ENCODE data around the gene MS4A2. TPM values are rescaled to one million over a fixed set of nuclear protein-coding genes. Genes with fewer than 3 reads are reported as not detected.

Gene MS4A2
- total RNA-seq, 1 experiment from 2014 or later, result not detected

GRCh38 chr11:60087239-60087638 is 1.2 kb upstream of the MS4A2 start:
- no peak for ATAC-seq

DNA sequence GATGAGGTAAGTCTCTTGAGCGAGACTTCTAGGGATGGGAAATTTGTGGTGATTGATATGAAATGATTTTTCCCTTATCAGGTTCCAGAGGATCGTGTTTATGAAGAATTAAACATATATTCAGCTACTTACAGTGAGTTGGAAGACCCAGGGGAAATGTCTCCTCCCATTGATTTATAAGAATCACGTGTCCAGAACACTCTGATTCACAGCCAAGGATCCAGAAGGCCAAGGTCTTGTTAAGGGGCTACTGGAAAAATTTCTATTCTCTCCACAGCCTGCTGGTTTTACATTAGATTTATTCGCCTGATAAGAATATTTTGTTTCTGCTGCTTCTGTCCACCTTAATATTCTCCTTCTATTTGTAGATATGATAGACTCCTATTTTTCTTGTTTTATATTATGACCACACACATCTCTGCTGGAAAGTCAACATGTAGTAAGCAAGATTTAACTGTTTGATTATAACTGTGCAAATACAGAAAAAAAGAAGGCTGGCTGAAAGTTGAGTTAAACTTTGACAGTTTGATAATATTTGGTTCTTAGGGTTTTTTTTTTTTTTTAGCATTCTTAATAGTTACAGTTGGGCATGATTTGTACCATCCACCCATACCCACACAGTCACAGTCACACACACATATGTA is 7.1 kb downstream of the MS4A2 start:
- ChIA-PET CTCF (no interaction called here), POLR2A (ENCODE audit: unreplicated experiment) (no interaction called here)
- no TSS peak for BruUV-seq (replicated peaks)
- ATAC-seq (no peak), DNase-seq (no peak)
- no peak overlapping the region for H3K4me3 ChIP-seq (ENCODE audit: low read length)
- no peak overlapping the region for H3K27ac ChIP-seq (ENCODE audit: low read length)
- TF ChIP-seq EZH2 (IDR thresholded peaks at IDR 0.05; ENCODE audit: low read length, unreplicated experiment) (no peak), EZH2phosphoT487 (IDR thresholded peaks at IDR 0.05; ENCODE audit: borderline replicate concordance, low read length) (no peak)
- TF ChIP-seq, protein P1, sequence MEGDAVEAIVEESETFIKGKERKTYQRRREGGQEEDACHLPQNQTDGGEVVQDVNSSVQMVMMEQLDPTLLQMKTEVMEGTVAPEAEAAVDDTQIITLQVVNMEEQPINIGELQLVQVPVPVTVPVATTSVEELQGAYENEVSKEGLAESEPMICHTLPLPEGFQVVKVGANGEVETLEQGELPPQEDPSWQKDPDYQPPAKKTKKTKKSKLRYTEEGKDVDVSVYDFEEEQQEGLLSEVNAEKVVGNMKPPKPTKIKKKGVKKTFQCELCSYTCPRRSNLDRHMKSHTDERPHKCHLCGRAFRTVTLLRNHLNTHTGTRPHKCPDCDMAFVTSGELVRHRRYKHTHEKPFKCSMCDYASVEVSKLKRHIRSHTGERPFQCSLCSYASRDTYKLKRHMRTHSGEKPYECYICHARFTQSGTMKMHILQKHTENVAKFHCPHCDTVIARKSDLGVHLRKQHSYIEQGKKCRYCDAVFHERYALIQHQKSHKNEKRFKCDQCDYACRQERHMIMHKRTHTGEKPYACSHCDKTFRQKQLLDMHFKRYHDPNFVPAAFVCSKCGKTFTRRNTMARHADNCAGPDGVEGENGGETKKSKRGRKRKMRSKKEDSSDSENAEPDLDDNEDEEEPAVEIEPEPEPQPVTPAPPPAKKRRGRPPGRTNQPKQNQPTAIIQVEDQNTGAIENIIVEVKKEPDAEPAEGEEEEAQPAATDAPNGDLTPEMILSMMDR (conservative IDR thresholded peaks at IDR 0.05; ENCODE audit: low read depth, low read length), result no peak
- no peaks in the 10 kb centered on the region for H4K20me1 ChIP-seq (ENCODE audit: low read length)
- H3K27me3 ChIP-seq (ENCODE audit: low read length), result no peaks in the 10 kb centered on the region
- no peak overlapping the region for H3K9ac ChIP-seq (ENCODE audit: low read length)
- H3K4me2 ChIP-seq (ENCODE audit: low read length), result no peak overlapping the region
- intact Hi-C loops (cut with micrococcal nuclease), result no loop called here
- H3K9me3 ChIP-seq (ENCODE audit: low read length), result no peaks in the 10 kb centered on the region
- H3F3A ChIP-seq (ENCODE audit: low read length, unreplicated experiment), result no peaks in the 10 kb centered on the region
- H3K79me2 ChIP-seq (ENCODE audit: low read length), result no peaks in the 10 kb centered on the region
- H3K36me3 ChIP-seq (ENCODE audit: low read depth, low read length), result no peaks in the 10 kb centered on the region
- H2AFZ ChIP-seq (ENCODE audit: low read length), result no peak overlapping the region
- peaks cover 6% of the 10 kb centered on the region; the same call in 1 of the 2 replicates for H3K4me1 ChIP-seq (ENCODE audit: insufficient read depth, low read length)
- no peaks in the 10 kb centered on the region for H3K9me2 ChIP-seq (replicated peaks; ENCODE audit: low read length)

More at GRCh38 chr11:60087239-60087638, 1.2 kb upstream of the MS4A2 start:
- CTCF ChIA-PET, result no interaction called here
- H3K4me2 ChIP-seq (ENCODE audit: low read length), result no peak overlapping the region
- H3K79me2 ChIP-seq (ENCODE audit: low read length), result no peaks in the 10 kb centered on the region
- no peak for DNase-seq
- H3K4me3 ChIP-seq (ENCODE audit: low read length), result no peak overlapping the region
- H3F3A ChIP-seq (ENCODE audit: low read length, unreplicated experiment), result no peaks in the 10 kb centered on the region
- no peak overlapping the region for H3K27ac ChIP-seq (ENCODE audit: low read length)
- TF ChIP-seq, protein P1 (conservative IDR thresholded peaks at IDR 0.05; ENCODE audit: low read depth, low read length), result no peak
- TF ChIP-seq EZH2 (IDR thresholded peaks at IDR 0.05; ENCODE audit: low read length, unreplicated experiment) (no peak), EZH2phosphoT487 (IDR thresholded peaks at IDR 0.05; ENCODE audit: borderline replicate concordance, low read length) (no peak)
- no peaks in the 10 kb centered on the region for H3K9me2 ChIP-seq (replicated peaks; ENCODE audit: low read length)
- no peak overlapping the region for H3K9ac ChIP-seq (ENCODE audit: low read length)
- intact Hi-C loops (cut with micrococcal nuclease), result no loop called here
- POLR2A ChIA-PET (ENCODE audit: unreplicated experiment), result no interaction called here
- H4K20me1 ChIP-seq (ENCODE audit: low read length), result no peaks in the 10 kb centered on the region
- no peak overlapping the region for H2AFZ ChIP-seq (ENCODE audit: low read length)
- 0 out of 2 replicates have a peak, but pooled peaks cover 3% of the 10 kb centered on the region for H3K4me1 ChIP-seq (ENCODE audit: insufficient read depth, low read length)
- no TSS peak for BruUV-seq (replicated peaks)
- no peaks in the 10 kb centered on the region for H3K27me3 ChIP-seq (ENCODE audit: low read length)
- H3K9me3 ChIP-seq (ENCODE audit: low read length), result no peaks in the 10 kb centered on the region
- H3K36me3 ChIP-seq (ENCODE audit: low read depth, low read length), result no peaks in the 10 kb centered on the region

DNA sequence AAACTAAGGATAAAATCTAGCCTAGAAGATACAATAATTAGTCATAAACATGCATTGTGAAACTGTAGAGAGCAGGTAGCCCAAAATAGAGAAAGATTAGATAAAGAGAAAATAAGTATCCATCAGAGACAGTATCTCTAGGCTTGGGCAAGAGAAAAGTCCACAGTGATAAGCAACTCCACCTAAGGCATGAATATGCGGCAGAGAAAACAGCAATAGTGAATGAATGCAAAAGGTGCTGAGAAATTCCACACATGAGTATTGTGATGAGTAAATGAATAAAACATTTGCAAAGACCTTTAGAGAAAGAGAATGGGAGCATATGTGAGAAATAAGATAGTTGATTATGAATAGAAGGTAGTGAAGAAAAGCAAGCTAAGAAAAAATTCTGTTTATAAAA is 8.7 kb downstream of the MS4A2 start:
- ATAC-seq (no peak), DNase-seq (no peak)
- intact Hi-C loops (cut with micrococcal nuclease), result no loop called here
- POLR2A ChIA-PET (ENCODE audit: unreplicated experiment), result no interaction called here
- H3K4me1 ChIP-seq (ENCODE audit: insufficient read depth, low read length), result peaks cover 6% of the 10 kb centered on the region; the same call in 1 of the 2 replicates
- H3K27ac ChIP-seq (ENCODE audit: low read length), result no peak overlapping the region
- no peaks in the 10 kb centered on the region for H3K27me3 ChIP-seq (ENCODE audit: low read length)
- CTCF ChIA-PET, result no interaction called here
- TF ChIP-seq, protein P1 (conservative IDR thresholded peaks at IDR 0.05; ENCODE audit: low read depth, low read length), result no peak
- TF ChIP-seq EZH2 (IDR thresholded peaks at IDR 0.05; ENCODE audit: low read length, unreplicated experiment), result no peak
- H3K9me3 ChIP-seq (ENCODE audit: low read length), result no peaks in the 10 kb centered on the region
- H3K4me3 ChIP-seq (ENCODE audit: low read length), result no peak overlapping the region
- H3K9ac ChIP-seq (ENCODE audit: low read length), result no peak overlapping the region
- no peaks in the 10 kb centered on the region for H4K20me1 ChIP-seq (ENCODE audit: low read length)
- H3K36me3 ChIP-seq (ENCODE audit: low read depth, low read length), result no peaks in the 10 kb centered on the region
- no peaks in the 10 kb centered on the region for H3F3A ChIP-seq (ENCODE audit: low read length, unreplicated experiment)
- H3K4me2 ChIP-seq (ENCODE audit: low read length), result no peak overlapping the region
- no peak overlapping the region for H2AFZ ChIP-seq (ENCODE audit: low read length)
- BruUV-seq (replicated peaks), result no TSS peak
- no peaks in the 10 kb centered on the region for H3K9me2 ChIP-seq (replicated peaks; ENCODE audit: low read length)
- no peaks in the 10 kb centered on the region for H3K79me2 ChIP-seq (ENCODE audit: low read length)
